Neural progenitor cell (in vitro differentiated cells): ENCODE data around the gene UNG. TPM values are rescaled to one million over a fixed set of nuclear protein-coding genes. Genes with fewer than 3 reads are reported as not detected.

Source experiments
- DNase-seq: peaks from one replicate; pipeline ENCODE4 v3.0.0-alpha.2; 2016; ENCODE audit warnings: low spot score
- H2AFZ ChIP-seq: fragments of 200-600 bp; sonication (generic); replicated peaks from 2 replicates; pipeline ENCODE4 v1.6.1; 2016; ENCODE audit warnings: antibody characterized with exemption
- H3F3A ChIP-seq: fragments of 200-600 bp; sonication (generic); 2 replicates; pipeline ENCODE4 v1.6.1; 2016; ENCODE audit warnings: antibody characterized with exemption, low read depth
- H3K27ac ChIP-seq: fragments of 200-600 bp; sonication (generic); 2 replicates; pipeline ENCODE4 v1.5.1; 2016; ENCODE audit warnings: mild to moderate bottlenecking
- H3K27me3 ChIP-seq: fragments of 200-600 bp; sonication (generic); 2 replicates; pipeline ENCODE4 v1.6.1; 2016; ENCODE audit warnings: mild to moderate bottlenecking, moderate library complexity
- H3K36me3 ChIP-seq: fragments of 200-600 bp; sonication (generic); 2 replicates; pipeline ENCODE4 v1.5.1; 2016
- H3K4me1 ChIP-seq: fragments of 200-600 bp; sonication (generic); 2 replicates; pipeline ENCODE4 v1.6.1; 2016; ENCODE audit warnings: mixed run types
- H3K4me2 ChIP-seq: fragments of 200-600 bp; sonication (generic); 2 replicates; pipeline ENCODE4 v1.6.1; 2016
- H3K4me3 ChIP-seq: fragments of 200-600 bp; sonication (generic); 2 replicates; pipeline ENCODE4 v1.5.1; 2016
- H3K79me2 ChIP-seq: fragments of 200-600 bp; sonication (generic); 2 replicates; pipeline ENCODE4 v1.6.1; 2016; ENCODE audit warnings: low read depth
- H3K9ac ChIP-seq: fragments of 200-600 bp; sonication (generic); 2 replicates; pipeline ENCODE4 v1.6.1; 2016
- H3K9me3 ChIP-seq: fragments of 200-600 bp; sonication (generic); 2 replicates; pipeline ENCODE4 v1.5.1; 2016; ENCODE audit warnings: low read depth
- H4K20me1 ChIP-seq: fragments of 200-600 bp; sonication (generic); 2 replicates; pipeline ENCODE4 v1.6.1; 2016; ENCODE audit warnings: low read depth
- H3K27ac Mint-ChIP-seq: 3 replicates; pipeline ENCODE4 v1.8.0; 2021; ENCODE audit warnings: mixed read lengths
- H3K27me3 Mint-ChIP-seq: 2 replicates; pipeline ENCODE4 v1.8.0; 2022; ENCODE audit warnings: low read depth, mild to moderate bottlenecking, inconsistent platforms, moderate library complexity, mixed read lengths; ENCODE audit not compliant: insufficient read depth
- H3K36me3 Mint-ChIP-seq: 3 replicates; pipeline ENCODE4 v1.8.0; 2021; ENCODE audit warnings: mixed read lengths
- H3K4me1 Mint-ChIP-seq: 3 replicates; pipeline ENCODE4 v1.8.0; 2021; ENCODE audit warnings: mixed read lengths
- H3K4me3 Mint-ChIP-seq: 3 replicates; pipeline ENCODE4 v1.8.0; 2021; ENCODE audit warnings: mild to moderate bottlenecking, moderate library complexity, mixed read lengths
- H3K9me3 Mint-ChIP-seq: 3 replicates; pipeline ENCODE4 v1.8.0; 2020; ENCODE audit warnings: mixed read lengths
- CTCF ChIP-seq: fragments of 200-600 bp; sonication (generic); IDR thresholded peaks from 2 replicates; pipeline ENCODE4 v1.5.1; 2017; ENCODE audit warnings: antibody characterized with exemption, mild to moderate bottlenecking
- EZH2 ChIP-seq: fragments of 200-600 bp; sonication (generic); IDR thresholded peaks from 2 replicates; pipeline ENCODE4 v1.6.1; 2017; ENCODE audit warnings: antibody characterized with exemption, mild to moderate bottlenecking, moderate library complexity
- EZH2phosphoT487 ChIP-seq: fragments of 200-600 bp; sonication (generic); IDR thresholded peaks from 2 replicates; pipeline ENCODE4 v1.6.1; 2017; ENCODE audit warnings: antibody characterized with exemption
- total RNA-seq: library from RNA; depleted of rRNA; stranded (reverse); fragments of >200 nt; gene quantifications from 2 replicates; pipeline ENCODE4 v1.2.3, GENCODE V29; 2015; ENCODE audit warnings: low replicate concordance

The UNG gene
- total RNA-seq, 1 donor from 2014 or later = 71.0 TPM

- no peak overlapping the region for H3K9ac ChIP-seq
- no peak overlapping the region for H3K27ac ChIP-seq
- peaks cover 3% of the 10 kb centered on the region for H3K4me1 Mint-ChIP-seq
These were observed 34.0 kb downstream of the UNG start for GRCh38 chr12:109131154-109132050.

GRCh38 chr12:109134186-109134917 is 37.0 kb downstream of the UNG start:
- TF ChIP-seq CTCF (peak; percentile 72), EZH2phosphoT487 (no peak)
- Histone ChIP-seq H3K4me2 (no peak overlapping the region), H3K9ac (no peak overlapping the region), H3K27me3 (no peaks in the 10 kb centered on the region), H2AFZ (no peak overlapping the region), H3K27ac (no peak overlapping the region), H3K36me3 (no peaks in the 10 kb centered on the region), H3F3A (no peaks in the 10 kb centered on the region), H4K20me1 (no peaks in the 10 kb centered on the region), H3K9me3 (no peaks in the 10 kb centered on the region), H3K4me1 (peaks cover 6% of the 10 kb centered on the region), H3K4me3 (no peak overlapping the region), H3K79me2 (no peaks in the 10 kb centered on the region)
- Mint-ChIP-seq H3K9me3 (peaks cover 18% of the 10 kb centered on the region), H3K36me3 (no peaks in the 10 kb centered on the region), H3K27me3 (peaks cover 5% of the 10 kb centered on the region), H3K27ac (no peak overlapping the region), H3K4me1 (peaks cover 3% of the 10 kb centered on the region), H3K4me3 (no peak overlapping the region)
- DNase-seq = peak; percentile 63

More at GRCh38 chr12:109131154-109132050, 34.0 kb downstream of the UNG start:
- peaks cover 12% of the 10 kb centered on the region for H3K9me3 Mint-ChIP-seq
- TF ChIP-seq EZH2phosphoT487 (no peak), EZH2 (no peak), CTCF (no peak)
- H3F3A ChIP-seq = no peaks in the 10 kb centered on the region
- no peak overlapping the region for H3K27ac Mint-ChIP-seq
- no peak overlapping the region for H2AFZ ChIP-seq
- DNase-seq = peak; percentile 15
- no peaks in the 10 kb centered on the region for H3K36me3 Mint-ChIP-seq
- peaks cover 5% of the 10 kb centered on the region for H3K27me3 Mint-ChIP-seq
- no peak overlapping the region for H3K4me3 Mint-ChIP-seq
- H3K36me3 ChIP-seq = no peaks in the 10 kb centered on the region
- peaks cover 6% of the 10 kb centered on the region for H3K4me1 ChIP-seq
- H4K20me1 ChIP-seq = no peaks in the 10 kb centered on the region
- no peak overlapping the region for H3K4me3 ChIP-seq
- no peaks in the 10 kb centered on the region for H3K9me3 ChIP-seq
- no peaks in the 10 kb centered on the region for H3K27me3 ChIP-seq
- H3K79me2 ChIP-seq = no peaks in the 10 kb centered on the region
- H3K4me2 ChIP-seq = no peak overlapping the region

- Mint-ChIP-seq H3K27me3 (peaks cover 3% of the 10 kb centered on the region), H3K27ac (no peak overlapping the region), H3K4me1 (peaks cover 4% of the 10 kb centered on the region), H3K4me3 (no peak overlapping the region), H3K9me3 (peaks cover 18% of the 10 kb centered on the region), H3K36me3 (peaks cover 3% of the 10 kb centered on the region)
- Histone ChIP-seq H3K79me2 (no peaks in the 10 kb centered on the region), H3K27me3 (no peaks in the 10 kb centered on the region), H3K9ac (no peak overlapping the region), H3K9me3 (no peaks in the 10 kb centered on the region), H4K20me1 (no peaks in the 10 kb centered on the region), H3K36me3 (no peaks in the 10 kb centered on the region), H3F3A (no peaks in the 10 kb centered on the region), H3K4me2 (no peak overlapping the region), H3K4me1 (no peaks in the 10 kb centered on the region), H3K27ac (no peak overlapping the region), H2AFZ (no peak overlapping the region), H3K4me3 (no peak overlapping the region)
- TF ChIP-seq CTCF (no peak), EZH2phosphoT487 (no peak)
- no peak for DNase-seq
These were observed 39.7 kb downstream of the UNG start for GRCh38 chr12:109137055-109137454.
